Measurements from ENCODE around the gene TSPAN31. TPM values are rescaled to one million over a fixed set of nuclear protein-coding genes. Genes with fewer than 3 reads are reported as not detected.
A peak's percentile ranks its signal among the peaks of the same experiment; 100 is the strongest.

The TSPAN31 gene
- total and polyA plus RNA-seq, 9 of the 15 experiments (the other 6 are each of a cell fraction or from before 2014, with no cell fraction given), result 11.3 to 26.4 (median 14.3) TPM

DNA sequence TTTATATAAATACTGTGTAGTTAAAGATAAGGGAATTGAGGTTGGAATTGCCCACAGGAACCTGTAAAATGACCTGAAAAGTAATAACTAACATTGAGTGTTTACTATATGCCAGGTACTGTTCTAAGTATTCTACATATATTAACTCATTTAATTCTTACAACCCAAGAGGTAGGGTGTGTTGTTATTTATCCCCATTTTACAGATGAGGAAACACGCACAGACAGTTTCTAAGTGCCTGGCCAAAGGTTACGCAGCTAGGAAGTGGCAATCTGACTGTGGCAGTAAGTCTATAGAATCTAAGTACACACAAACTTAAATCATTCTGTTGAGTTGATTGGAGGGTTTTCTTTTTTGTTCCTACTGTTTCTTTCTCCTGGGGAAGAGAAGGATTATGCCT, 1.1 kb upstream of the TSPAN31 start:
- no TSS peak for BruUV-seq (replicated peaks)
- peaks cover 7 to 13% of the 10 kb centered on the region in 2 experiments; a peak in 3 of 5 replicates for H3K4me1 ChIP-seq (replicated peaks in 1 of 2; ENCODE audit: control insufficient read depth in 2 of 2, insufficient read depth in 2 of 2, low read length in 2 of 2)
- 67% methylated on average over 2 of the region's 2 CpGs for WGBS (ENCODE audit: insufficient coverage, low coverage, missing lambda C conversion rate)
- H3K9me3 ChIP-seq (replicated peaks; ENCODE audit: control insufficient read depth, insufficient read depth, low read depth, low read length), result no peaks in the 10 kb centered on the region
- no peaks in the 10 kb centered on the region for H3K9me1 ChIP-seq (ENCODE audit: control insufficient read depth, insufficient read depth, low read length)
- in situ Hi-C loops (cut with MboI) (loop anchor here (10.0 kb wide), 1 partner anchor 429 kb away; no protein-coding TSS in a partner anchor), intact Hi-C loops (cut with micrococcal nuclease) (no loop called here)
- peaks cover 29% of the 10 kb centered on the region for H3K36me3 ChIP-seq (ENCODE audit: control insufficient read depth, insufficient read depth, low read length)
- H4K20me1 ChIP-seq (replicated peaks; ENCODE audit: control insufficient read depth, insufficient read depth, low read length), result no peaks in the 10 kb centered on the region
- H2AFZ ChIP-seq (ENCODE audit: low read depth, low read length), result peak overlapping the region; percentile 90
- peak overlapping the region in 1 of 2 experiments; percentile 88; a peak in 2 of 4 replicates for H3K9ac ChIP-seq (ENCODE audit: insufficient read depth in 1 of 2, low read depth in 2 of 2, low read length in 2 of 2)
- FAIRE-seq (no peak), ATAC-seq (no peak), DNase-seq (ENCODE audit: extremely low read depth in 1 of 4, low spot score in 3 of 4) (no peak)
- H3K4me2 ChIP-seq (ENCODE audit: insufficient read depth, low read length), result peak overlapping the region; percentile 88
- H3K79me2 ChIP-seq (ENCODE audit: control insufficient read depth, insufficient read depth, low read length), result peaks cover 8% of the 10 kb centered on the region; the same call in 1 of the 3 replicates
- H3K27ac ChIP-seq (ENCODE audit: extremely low read depth, low read depth, low read length), result peak overlapping the region; percentile 84
- ChIA-PET CTCF (ENCODE audit: low intra/inter-chr PET ratio) (no interaction called here), POLR2A (interaction anchor here (1.0 to 2.5 kb wide), 3 partner anchors 8 to 223 kb away, joined by 4 to 15 read pairs (median 6); partner anchors contain the start of gene DDIT3)
- H3K27me3 ChIP-seq (ENCODE audit: control insufficient read depth in 2 of 2, insufficient read depth in 2 of 2, low read length in 2 of 2), result peaks cover 0 to 12% of the 10 kb centered on the region in 2 experiments; a peak in 2 of 5 replicates
- TF ChIP-seq IRF2 (CRISPR knock-in tag; IDR thresholded peaks at IDR 0.05) (no peak), CREB1 (IDR thresholded peaks at IDR 0.05) (no peak), CREB1 (CRISPR knock-in tag; IDR thresholded peaks at IDR 0.05) (no peak), ETV1 (tag; conservative IDR thresholded peaks at IDR 0.05; ENCODE audit: low read depth) (no peak), MAZ (CRISPR knock-in tag; conservative IDR thresholded peaks at IDR 0.05 in 1 of 2, IDR thresholded peaks at IDR 0.05 in 1 of 2) (no peak), HDAC1 (IDR thresholded peaks at IDR 0.05) (no peak), KDM5B (IDR thresholded peaks at IDR 0.05; ENCODE audit: insufficient replicate concordance, low read depth, low read length) (no peak), ETV6 (IDR thresholded peaks at IDR 0.05; ENCODE audit: borderline replicate concordance in 1 of 2, low read depth in 2 of 2, low read length in 1 of 2) (no peak), ETV6 (CRISPR knock-in tag; IDR thresholded peaks at IDR 0.05; ENCODE audit: borderline replicate concordance) (no peak)
- TF ChIP-seq, protein P1, sequence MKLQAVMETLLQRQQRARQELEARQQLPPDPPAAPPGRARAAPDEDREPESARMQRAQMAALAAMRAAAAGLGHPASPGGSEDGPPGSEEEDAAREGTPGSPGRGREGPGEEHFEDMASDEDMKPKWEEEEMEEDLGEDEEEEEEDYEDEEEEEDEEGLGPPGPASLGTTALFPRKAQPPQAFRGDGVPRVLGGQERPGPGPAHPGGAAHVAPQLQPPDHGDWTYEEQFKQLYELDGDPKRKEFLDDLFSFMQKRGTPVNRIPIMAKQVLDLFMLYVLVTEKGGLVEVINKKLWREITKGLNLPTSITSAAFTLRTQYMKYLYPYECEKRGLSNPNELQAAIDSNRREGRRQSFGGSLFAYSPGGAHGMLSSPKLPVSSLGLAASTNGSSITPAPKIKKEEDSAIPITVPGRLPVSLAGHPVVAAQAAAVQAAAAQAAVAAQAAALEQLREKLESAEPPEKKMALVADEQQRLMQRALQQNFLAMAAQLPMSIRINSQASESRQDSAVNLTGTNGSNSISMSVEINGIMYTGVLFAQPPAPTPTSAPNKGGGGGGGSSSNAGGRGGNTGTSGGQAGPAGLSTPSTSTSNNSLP (IDR thresholded peaks at IDR 0.05; ENCODE audit: borderline replicate concordance, low read depth, low read length), result no peak
- TF ChIP-seq, protein P2, sequence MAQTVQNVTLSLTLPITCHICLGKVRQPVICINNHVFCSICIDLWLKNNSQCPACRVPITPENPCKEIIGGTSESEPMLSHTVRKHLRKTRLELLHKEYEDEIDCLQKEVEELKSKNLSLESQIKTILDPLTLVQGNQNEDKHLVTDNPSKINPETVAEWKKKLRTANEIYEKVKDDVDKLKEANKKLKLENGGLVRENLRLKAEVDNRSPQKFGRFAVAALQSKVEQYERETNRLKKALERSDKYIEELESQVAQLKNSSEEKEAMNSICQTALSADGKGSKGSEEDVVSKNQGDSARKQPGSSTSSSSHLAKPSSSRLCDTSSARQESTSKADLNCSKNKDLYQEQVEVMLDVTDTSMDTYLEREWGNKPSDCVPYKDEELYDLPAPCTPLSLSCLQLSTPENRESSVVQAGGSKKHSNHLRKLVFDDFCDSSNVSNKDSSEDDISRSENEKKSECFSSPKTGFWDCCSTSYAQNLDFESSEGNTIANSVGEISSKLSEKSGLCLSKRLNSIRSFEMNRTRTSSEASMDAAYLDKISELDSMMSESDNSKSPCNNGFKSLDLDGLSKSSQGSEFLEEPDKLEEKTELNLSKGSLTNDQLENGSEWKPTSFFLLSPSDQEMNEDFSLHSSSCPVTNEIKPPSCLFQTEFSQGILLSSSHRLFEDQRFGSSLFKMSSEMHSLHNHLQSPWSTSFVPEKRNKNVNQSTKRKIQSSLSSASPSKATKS (CRISPR knock-in tag; IDR thresholded peaks at IDR 0.05), result no peak
- H3K4me3 ChIP-seq, result no peak overlapping the region; the same call in 1 of the 2 replicates

Measured in K562 (cell line).